SK-N-SH (cell line): ENCODE measurements around the gene CPED1. TPM values are rescaled to one million over a fixed set of nuclear protein-coding genes. Genes with fewer than 3 reads are reported as not detected.

Source experiments
- CTCF ChIA-PET: fragments of 300-600, 350-600 bp; formaldehyde crosslinking; extraction: SDS; loops from one replicate; lab custom pipeline; 2021; lab: Yijun Ruan, JAX
- POLR2A ChIA-PET: fragments of 350-600 bp; sonication (Branson Sonifier 250); formaldehyde crosslinking; extraction: SDS; loops from one replicate; lab custom pipeline; 2020; ENCODE audit warnings: antibody characterized with exemption, inconsistent platforms; lab: Yijun Ruan, JAX
- DNase-seq: peaks from one replicate; pipeline ENCODE4 v3.0.0; 2012
- H2AFZ ChIP-seq: fragments of 200-600 bp; sonication (generic); 2 replicates; pipeline ENCODE4 v1.8.1; 2016; ENCODE audit warnings: antibody characterized with exemption, mild to moderate bottlenecking, low read depth
- H3F3A ChIP-seq: fragments of 200-600 bp; sonication (generic); replicated peaks from 2 replicates; pipeline ENCODE3; 2016; ENCODE audit warnings: antibody characterized with exemption, mild to moderate bottlenecking; ENCODE audit not compliant: insufficient read depth
- H3K27ac ChIP-seq, 2 experiments: fragments of 200-500 bp in 1 of 2; fragments of 200-600 bp in 1 of 2; sonication (Bioruptor generic) in 1 of 2; sonication (generic), shearing (Covaris generic) in 1 of 2; 2 replicates each; pipeline versions ENCODE4 v1.5.1 to v1.6.1; 2014 to 2016; ENCODE audit warnings: low read depth in 2 of 2, inconsistent platforms in 1 of 2, low read length in 1 of 2, mild to moderate bottlenecking in 1 of 2, mixed read lengths in 1 of 2
- H3K27me3 ChIP-seq: fragments of 200-600 bp; sonication (generic), shearing (Covaris generic); 2 replicates; pipeline ENCODE4 v1.6.1; 2016; ENCODE audit warnings: mixed run types; ENCODE audit not compliant: insufficient read depth
- H3K36me3 ChIP-seq, 2 experiments: fragments of 200-500 bp in 1 of 2; fragments of 200-600 bp in 1 of 2; sonication (Bioruptor generic) in 1 of 2; sonication (generic) in 1 of 2; replicated peaks in 1 of 2; 2 replicates each; pipeline versions ENCODE3 to v1.5.1; 2014 to 2016; ENCODE audit warnings: low read length in 1 of 2, mild to moderate bottlenecking in 1 of 2; ENCODE audit not compliant: insufficient read depth in 2 of 2, control insufficient read depth in 1 of 2
- H3K4me1 ChIP-seq, 2 experiments: fragments of 200-500 bp in 1 of 2; fragments of 200-600 bp in 1 of 2; sonication (Bioruptor generic) in 1 of 2; sonication (generic), shearing (Covaris generic) in 1 of 2; 2 replicates each; pipeline versions ENCODE4 v1.5.1 to v1.6.1; 2014 to 2016; ENCODE audit warnings: low read depth in 1 of 2, low read length in 1 of 2, mixed run types in 1 of 2; ENCODE audit not compliant: insufficient read depth in 2 of 2, control insufficient read depth in 1 of 2
- H3K4me2 ChIP-seq: fragments of 200-600 bp; sonication (generic), shearing (Covaris generic); 2 replicates; pipeline ENCODE4 v1.6.1; 2017; ENCODE audit warnings: mixed run types
- H3K4me3 ChIP-seq, 2 experiments: fragments of 200-500 bp in 1 of 2; fragments of 200-600 bp in 1 of 2; sonication (Bioruptor generic) in 1 of 2; sonication (generic), shearing (Covaris generic) in 1 of 2; 2 replicates each; pipeline versions ENCODE4 v1.5.1 to v1.8.1; 2014 to 2016; ENCODE audit warnings: low read depth in 2 of 2, inconsistent platforms in 1 of 2, low read length in 1 of 2, mild to moderate bottlenecking in 1 of 2, mixed read lengths in 1 of 2, moderate library complexity in 1 of 2
- H3K79me2 ChIP-seq: fragments of 200-600 bp; sonication (generic); 2 replicates; pipeline ENCODE4 v1.8.1; 2017; ENCODE audit warnings: mild to moderate bottlenecking; ENCODE audit not compliant: insufficient read depth
- H3K9ac ChIP-seq: fragments of 200-600 bp; sonication (generic); 2 replicates; pipeline ENCODE4 v1.6.1; 2017; ENCODE audit warnings: mixed run types
- H3K9me2 ChIP-seq: fragments of 200-600 bp; sonication (generic); 2 replicates; pipeline ENCODE4 v1.6.1; 2017; ENCODE audit warnings: mixed run types
- H3K9me3 ChIP-seq: fragments of 200-600 bp; sonication (generic); 2 replicates; pipeline ENCODE4 v1.6.1; 2017; ENCODE audit warnings: mixed run types, mild to moderate bottlenecking, moderate library complexity
- H4K20me1 ChIP-seq: fragments of 200-600 bp; sonication (generic); 2 replicates; pipeline ENCODE4 v1.6.1; 2017; ENCODE audit warnings: mild to moderate bottlenecking, mixed run types; ENCODE audit not compliant: insufficient read depth
- ELF1 ChIP-seq: IDR thresholded peaks from 2 replicates; pipeline ENCODE4 v1.4.0; 2012
- FOXJ3 ChIP-seq: sonication (generic); formaldehyde crosslinking; IDR thresholded peaks from 2 replicates; pipeline ENCODE4 v1.5.1; 2020; ENCODE audit warnings: mild to moderate bottlenecking, missing genetic modification reagents
- FOXM1 ChIP-seq: IDR thresholded peaks from 2 replicates; pipeline ENCODE4 v1.4.0; 2012; ENCODE audit warnings: low read depth, mild to moderate bottlenecking
- PBX3 ChIP-seq: IDR thresholded peaks from 2 replicates; pipeline ENCODE4; 2012
- POLR2AphosphoS5 ChIP-seq: IDR thresholded peaks from 2 replicates; pipeline ENCODE4 v1.6.1; 2012; ENCODE audit warnings: low read depth, low read length
- RAD21 ChIP-seq: IDR thresholded peaks from 2 replicates; pipeline ENCODE4 v1.6.1; 2012; ENCODE audit warnings: mild to moderate bottlenecking, low read length
- RCOR1 ChIP-seq: fragments of 150-350 bp; IDR thresholded peaks from 2 replicates; pipeline ENCODE4 v1.6.1; 2017; ENCODE audit warnings: antibody characterized with exemption, low read length
- REST ChIP-seq: IDR thresholded peaks from 2 replicates; pipeline ENCODE4 v1.6.1; 2012; ENCODE audit warnings: mild to moderate bottlenecking, low read depth, low read length, moderate library complexity
- RXRA ChIP-seq: IDR thresholded peaks from 2 replicates; pipeline ENCODE4 v1.4.0; 2012; ENCODE audit warnings: low read depth, mild to moderate bottlenecking, borderline replicate concordance
- SIN3A ChIP-seq: IDR thresholded peaks from 2 replicates; pipeline ENCODE4 v1.6.1; 2012; ENCODE audit warnings: low read depth, mild to moderate bottlenecking, low read length, moderate library complexity, borderline replicate concordance
- TEAD4 ChIP-seq: IDR thresholded peaks from 2 replicates; pipeline ENCODE4 v1.4.0; 2012; ENCODE audit warnings: mild to moderate bottlenecking, borderline replicate concordance; ENCODE audit not compliant: insufficient read depth
- WGBS: methylation state at CpG from one replicate; pipeline ENCODE4 v1.1.6; 2017; ENCODE audit warnings: low lambda C conversion rate; 5-methylcytosine and 5-hydroxymethylcytosine counted together
- polyA plus RNA-seq, 3 experiments: library from polyadenylated mRNA; depleted of rRNA; stranded (reverse); fragments of >200 nt; gene quantifications; 2 replicates each; pipeline ENCODE4 v1.2.3, GENCODE V29; 2012

Gene CPED1
- polyA plus RNA-seq, 1 of the 3 experiments (the other 2 are of a cell fraction) = 4.4 TPM

- Histone ChIP-seq H3K27me3 (no peaks in the 10 kb centered on the region), H4K20me1 (no peaks in the 10 kb centered on the region)
These were observed 354.8 kb downstream of the CPED1 start for GRCh38 chr7:121343302-121343701.

GRCh38 chr7:121344093-121344492 is 355.6 kb downstream of the CPED1 start:
- H3K79me2 ChIP-seq = no peaks in the 10 kb centered on the region
- no peaks in the 10 kb centered on the region for H3K9me3 ChIP-seq
- H2AFZ ChIP-seq = no peak overlapping the region
- peaks cover 7% of the 10 kb centered on the region for H3F3A ChIP-seq
- H3K27me3 ChIP-seq = no peaks in the 10 kb centered on the region
- H3K9ac ChIP-seq = no peak overlapping the region
- peaks cover 22 to 27% of the 10 kb centered on the region in 2 experiments for H3K36me3 ChIP-seq
- DNase-seq = no peak
- no peak for TF ChIP-seq RAD21
- TF ChIP-seq, all 33 proteins: peak for 0
- WGBS = over 99% methylated on average over 2 of the region's 2 CpGs
- POLR2A ChIA-PET = no interaction called here
- Histone ChIP-seq H3K27ac (no peak overlapping the region), H4K20me1 (no peaks in the 10 kb centered on the region), H3K4me1 (0 out of 4 replicates have a peak, but pooled peaks cover 0 to 5% of the 10 kb centered on the region in 2 experiments), H3K4me2 (no peak overlapping the region), H3K4me3 (no peak overlapping the region), H3K9me2 (no peaks in the 10 kb centered on the region)
- CTCF ChIA-PET = interaction anchor here (0.6 to 1.5 kb wide), 2 partner anchors 52 to 213 kb away, joined by 3 to 4 read pairs; partner anchors contain the start of gene FAM3C

More at GRCh38 chr7:121343302-121343701, 354.8 kb downstream of the CPED1 start:
- no peak overlapping the region for H3K9ac ChIP-seq
- no peak for DNase-seq
- CTCF ChIA-PET = interaction anchor here (1.3 to 1.5 kb wide), 2 partner anchors 8 to 53 kb away, joined by 4 read pairs; partner anchors contain the start of gene FAM3C
- H3K9me2 ChIP-seq = no peaks in the 10 kb centered on the region
- H3K4me2 ChIP-seq = no peak overlapping the region
- no peak overlapping the region for H3K27ac ChIP-seq
- peaks cover 7% of the 10 kb centered on the region for H3F3A ChIP-seq
- no peaks in the 10 kb centered on the region for H3K9me3 ChIP-seq
- 0 out of 4 replicates have a peak, but pooled peaks cover 0 to 5% of the 10 kb centered on the region in 2 experiments for H3K4me1 ChIP-seq
- no peak for TF ChIP-seq RXRA
- no peak for TF ChIP-seq RCOR1
- no peaks in the 10 kb centered on the region for H3K79me2 ChIP-seq
- WGBS = 85% methylated on average over 3 of the region's 3 CpGs
- H3K4me3 ChIP-seq = no peak overlapping the region
- H3K36me3 ChIP-seq = peaks cover 18 to 23% of the 10 kb centered on the region in 2 experiments
- POLR2A ChIA-PET = no interaction called here
- H2AFZ ChIP-seq = no peak overlapping the region

GRCh38 chr7:121344497-121344896 is 356.0 kb downstream of the CPED1 start:
- H3F3A ChIP-seq = peaks cover 7% of the 10 kb centered on the region
- H3K27ac ChIP-seq = no peak overlapping the region
- CTCF ChIA-PET = interaction anchor here (0.6 to 1.5 kb wide), 3 partner anchors 15 to 213 kb away, joined by 3 to 4 read pairs (median 4); partner anchors contain the start of gene FAM3C

More at GRCh38 chr7:121344497-121344896, 356.0 kb downstream of the CPED1 start:
- peaks cover 22 to 27% of the 10 kb centered on the region in 2 experiments for H3K36me3 ChIP-seq
- POLR2A ChIA-PET = no interaction called here
- H3K9me3 ChIP-seq = no peaks in the 10 kb centered on the region
- no peak for TF ChIP-seq RCOR1
- no peak for TF ChIP-seq TEAD4
- TF ChIP-seq SIN3A = no peak
- TF ChIP-seq POLR2AphosphoS5 = no peak
- TF ChIP-seq ELF1 = no peak
- no peak for TF ChIP-seq REST
- TF ChIP-seq PBX3 = no peak
- TF ChIP-seq FOXM1 = no peak
- TF ChIP-seq FOXJ3 (CRISPR knock-in tag) = no peak
- H3K9me2 ChIP-seq = no peaks in the 10 kb centered on the region
- no peak for DNase-seq
- no peaks in the 10 kb centered on the region for H3K27me3 ChIP-seq
- H3K4me3 ChIP-seq = no peak overlapping the region
- H4K20me1 ChIP-seq = no peaks in the 10 kb centered on the region
- WGBS = 100% methylated on average over 1 of the region's 1 CpG
- H3K79me2 ChIP-seq = no peaks in the 10 kb centered on the region
- H3K4me1 ChIP-seq = 0 out of 4 replicates have a peak, but pooled peaks cover 0 to 5% of the 10 kb centered on the region in 2 experiments
- no peak overlapping the region for H3K4me2 ChIP-seq
- H3K9ac ChIP-seq = no peak overlapping the region
- no peak overlapping the region for H2AFZ ChIP-seq
